ENCODE results near the gene KIF12. TPM values are rescaled to one million over a fixed set of nuclear protein-coding genes. Genes with fewer than 3 reads are reported as not detected.

KIF12 gene
- not detected for total RNA-seq

- peaks cover 4% of the 10 kb centered on the region for H3K9me3 Mint-ChIP-seq (ENCODE audit: low read depth)
- POLR2A ChIA-PET: no interaction called here
- CTCF ChIA-PET: interaction anchor here (0.6 to 1.0 kb wide), 2 partner anchors 76 to 191 kb away, joined by 3 to 6 read pairs; no protein-coding TSS in a partner anchor
- intact Hi-C loops (cut with DNase I, micrococcal nuclease): loop anchor here in 1 of 2 experiments (1.0 kb wide), 2 partner anchors 56 to 299 kb away; partner anchors contain the start of gene COL27A1
- no peaks in the 10 kb centered on the region for H3K4me1 Mint-ChIP-seq
- DNase-seq: no peak
- peaks cover 3% of the 10 kb centered on the region for H3K36me3 Mint-ChIP-seq (ENCODE audit: low read depth)
- no peak within 1 kb of the TSS for H3K27ac Mint-ChIP-seq
- H3K4me3 Mint-ChIP-seq: no peak within 1 kb of the TSS
- H3K27me3 Mint-ChIP-seq: peaks cover 37% of the 10 kb centered on the region
- ATAC-seq: no peak
Measured at GRCh38 chr9:114098936-114099668, at the start of gene KIF12. KIF12 (minus strand) TSS chr9:114099292; CDS start chr9:114099276, 16 bp downstream.

- DNase-seq (no peak), ATAC-seq (no peak)
- ChIA-PET CTCF (interaction anchor here (0.9 kb wide), 1 partner anchor 8 kb away, joined by 3 read pairs; no protein-coding TSS in a partner anchor), POLR2A (no interaction called here)
- no peak overlapping the region for H3K4me3 Mint-ChIP-seq
- H3K4me1 Mint-ChIP-seq: no peaks in the 10 kb centered on the region
- H3K27me3 Mint-ChIP-seq: peaks cover 26% of the 10 kb centered on the region
- H3K27ac Mint-ChIP-seq: no peak overlapping the region
- no peaks in the 10 kb centered on the region for H3K9me3 Mint-ChIP-seq (ENCODE audit: low read depth)
- no peaks in the 10 kb centered on the region for H3K36me3 Mint-ChIP-seq (ENCODE audit: low read depth)
- intact Hi-C loops (cut with DNase I, micrococcal nuclease): no loop called here
Measured at GRCh38 chr9:114146735-114147134, 47.6 kb upstream of the KIF12 start.

DNA sequence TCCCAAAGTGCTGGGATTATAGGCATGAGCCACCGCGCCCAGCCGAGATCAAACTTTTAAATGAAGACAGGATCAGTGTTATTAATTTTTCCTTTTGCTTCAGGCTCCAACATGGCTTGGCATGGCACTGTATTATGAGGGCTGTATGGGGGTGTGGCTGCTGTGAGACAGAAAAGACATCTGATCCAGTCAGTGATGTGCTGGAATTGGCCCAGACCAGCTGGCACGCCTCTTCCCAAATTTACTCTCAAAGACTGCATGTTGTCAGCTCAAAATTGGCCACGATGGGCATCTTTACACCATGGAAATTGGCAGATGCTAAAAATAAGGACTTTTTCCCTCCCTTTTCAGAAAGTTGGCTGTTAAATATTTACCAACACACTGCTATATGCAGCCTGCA is 44.1 kb upstream of the KIF12 start:
- Mint-ChIP-seq H3K36me3 (ENCODE audit: low read depth) (no peaks in the 10 kb centered on the region), H3K4me1 (no peaks in the 10 kb centered on the region), H3K27ac (no peak overlapping the region), H3K9me3 (ENCODE audit: low read depth) (no peaks in the 10 kb centered on the region), H3K27me3 (peaks cover 10% of the 10 kb centered on the region), H3K4me3 (no peak overlapping the region)
- POLR2A ChIA-PET: no interaction called here
- CTCF ChIA-PET: interaction anchor here (1.5 kb wide), 1 partner anchor 148 kb away, joined by 3 read pairs; no protein-coding TSS in a partner anchor
- DNase-seq (no peak), ATAC-seq (no peak)
- intact Hi-C loops (cut with DNase I, micrococcal nuclease): no loop called here

DNA sequence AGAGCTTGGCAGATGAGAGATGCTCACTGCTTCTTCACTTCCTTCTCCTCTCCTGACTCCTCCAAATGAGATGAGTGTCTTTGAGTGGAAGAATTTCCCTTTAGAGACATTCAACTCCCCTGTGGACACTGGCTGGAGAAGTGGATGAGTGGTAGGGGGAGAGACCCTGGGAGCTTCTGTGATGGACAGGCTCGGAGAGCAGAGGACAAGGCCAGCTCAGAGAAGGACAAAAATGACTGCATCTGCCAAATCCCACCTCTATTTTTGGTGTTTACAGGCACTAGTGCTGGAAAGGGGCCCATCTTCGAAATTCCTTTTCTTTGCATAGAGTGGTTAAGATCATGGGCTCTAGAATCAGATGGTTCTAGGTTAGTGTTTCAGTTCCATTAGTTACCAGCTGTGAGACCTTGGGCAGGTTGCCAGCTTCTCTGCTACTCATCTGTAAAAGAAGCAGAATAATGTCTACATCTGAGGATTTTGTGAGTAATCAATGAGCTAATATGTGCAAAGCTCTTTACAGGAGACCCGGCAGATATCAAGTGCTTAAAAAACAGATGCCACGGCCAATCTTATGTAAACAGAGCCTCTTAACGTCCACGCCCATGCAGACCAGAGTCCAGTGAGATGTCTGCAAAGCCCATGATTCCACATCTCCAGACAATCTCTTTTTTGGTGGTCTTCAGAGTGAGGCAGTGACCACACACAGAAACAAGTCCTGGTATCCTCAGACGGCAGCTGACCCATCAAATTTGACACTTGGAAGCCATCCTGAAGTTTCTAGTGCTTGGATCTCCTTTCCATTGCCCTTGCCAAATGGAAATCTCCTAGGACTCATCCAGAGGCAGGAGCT is 42.7 kb upstream of the KIF12 start:
- DNase-seq (no peak), ATAC-seq (no peak)
- Mint-ChIP-seq H3K9me3 (ENCODE audit: low read depth) (no peaks in the 10 kb centered on the region), H3K27ac (no peak overlapping the region), H3K27me3 (peaks cover 5% of the 10 kb centered on the region), H3K36me3 (ENCODE audit: low read depth) (no peaks in the 10 kb centered on the region), H3K4me1 (no peaks in the 10 kb centered on the region), H3K4me3 (no peak overlapping the region)
- POLR2A ChIA-PET: no interaction called here
- intact Hi-C loops (cut with DNase I, micrococcal nuclease): no loop called here
- CTCF ChIA-PET: interaction anchor here (0.7 to 2.6 kb wide), 7 partner anchors 9 to 334 kb away, joined by 3 to 8 read pairs (median 4); partner anchors contain the start of gene COL27A1

- intact Hi-C loops (cut with DNase I, micrococcal nuclease): no loop called here
- Mint-ChIP-seq H3K27me3 (peaks cover 3% of the 10 kb centered on the region), H3K36me3 (ENCODE audit: low read depth) (no peaks in the 10 kb centered on the region), H3K4me3 (no peak overlapping the region), H3K9me3 (ENCODE audit: low read depth) (no peaks in the 10 kb centered on the region), H3K27ac (no peak overlapping the region), H3K4me1 (no peaks in the 10 kb centered on the region)
- no peak for DNase-seq
- ChIA-PET CTCF (interaction anchor here (0.6 to 2.6 kb wide), 6 partner anchors 13 to 333 kb away, joined by 3 to 8 read pairs (median 4); partner anchors contain the start of gene COL27A1), POLR2A (interaction anchor here (0.5 kb wide), 1 partner anchor 212 kb away, joined by 4 read pairs; no protein-coding TSS in a partner anchor)
- no peak for ATAC-seq
Measured at GRCh38 chr9:114140850-114141249, 41.8 kb upstream of the KIF12 start.

- intact Hi-C loops (cut with DNase I, micrococcal nuclease): no loop called here
- no peak overlapping the region for H3K4me3 Mint-ChIP-seq
- ChIA-PET CTCF (interaction anchor here (0.6 to 2.6 kb wide), 6 partner anchors 13 to 332 kb away, joined by 3 to 8 read pairs (median 4); partner anchors contain the start of gene COL27A1), POLR2A (interaction anchor here (0.5 kb wide), 1 partner anchor 212 kb away, joined by 4 read pairs; no protein-coding TSS in a partner anchor)
- H3K27me3 Mint-ChIP-seq: peaks cover 6% of the 10 kb centered on the region
- H3K4me1 Mint-ChIP-seq: no peaks in the 10 kb centered on the region
- ATAC-seq (no peak), DNase-seq (no peak)
- H3K27ac Mint-ChIP-seq: no peak overlapping the region
- no peaks in the 10 kb centered on the region for H3K36me3 Mint-ChIP-seq (ENCODE audit: low read depth)
- no peaks in the 10 kb centered on the region for H3K9me3 Mint-ChIP-seq (ENCODE audit: low read depth)
Measured at GRCh38 chr9:114140401-114140800, 41.3 kb upstream of the KIF12 start.

DNA sequence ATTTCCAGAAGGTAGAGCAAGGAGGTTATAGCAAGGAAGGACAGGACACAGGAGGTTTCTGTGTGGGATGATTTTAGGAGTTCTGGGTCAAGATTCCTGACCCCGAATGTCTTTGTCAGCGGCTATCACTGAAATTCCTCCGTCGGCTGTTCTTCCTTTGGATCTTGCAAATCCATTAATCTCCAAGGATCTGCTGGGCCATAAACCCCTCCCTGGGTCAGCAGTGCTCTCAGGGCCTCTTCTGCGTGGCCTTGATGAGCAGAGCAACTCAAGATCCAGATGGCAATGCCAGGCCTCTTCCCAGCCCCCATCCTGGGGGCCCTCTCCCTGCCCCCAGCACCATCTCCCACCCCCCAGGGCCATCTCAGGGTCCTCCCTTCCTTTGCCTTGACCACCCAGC is 40.0 kb upstream of the KIF12 start:
- Mint-ChIP-seq H3K27ac (no peak overlapping the region), H3K4me1 (no peaks in the 10 kb centered on the region), H3K4me3 (no peak overlapping the region), H3K9me3 (ENCODE audit: low read depth) (no peaks in the 10 kb centered on the region), H3K36me3 (ENCODE audit: low read depth) (no peaks in the 10 kb centered on the region), H3K27me3 (peaks cover 9% of the 10 kb centered on the region)
- ChIA-PET CTCF (no interaction called here), POLR2A (no interaction called here)
- no peak for ATAC-seq
- DNase-seq: no peak
- intact Hi-C loops (cut with DNase I, micrococcal nuclease): no loop called here

GRCh38 chr9:114138552-114138971 is 39.5 kb upstream of the KIF12 start:
- no peaks in the 10 kb centered on the region for H3K36me3 Mint-ChIP-seq (ENCODE audit: low read depth)
- ChIA-PET CTCF (interaction anchor here (0.6 kb wide), 1 partner anchor 24 kb away, joined by 3 read pairs; no protein-coding TSS in a partner anchor), POLR2A (no interaction called here)
- peaks cover 7% of the 10 kb centered on the region for H3K27me3 Mint-ChIP-seq
- ATAC-seq: no peak
- no peak overlapping the region for H3K4me3 Mint-ChIP-seq
- DNase-seq: no peak
- no peak overlapping the region for H3K27ac Mint-ChIP-seq
- H3K4me1 Mint-ChIP-seq: no peaks in the 10 kb centered on the region
- H3K9me3 Mint-ChIP-seq (ENCODE audit: low read depth): no peaks in the 10 kb centered on the region
- intact Hi-C loops (cut with DNase I, micrococcal nuclease): no loop called here

- Mint-ChIP-seq H3K4me1 (no peaks in the 10 kb centered on the region), H3K36me3 (ENCODE audit: low read depth) (no peaks in the 10 kb centered on the region), H3K27me3 (peaks cover 6% of the 10 kb centered on the region), H3K27ac (no peak overlapping the region), H3K4me3 (no peak overlapping the region), H3K9me3 (ENCODE audit: low read depth) (no peaks in the 10 kb centered on the region)
- ChIA-PET CTCF (no interaction called here), POLR2A (no interaction called here)
- ATAC-seq (no peak), DNase-seq (no peak)
- intact Hi-C loops (cut with DNase I, micrococcal nuclease): no loop called here
Measured at GRCh38 chr9:114137831-114138230, 38.7 kb upstream of the KIF12 start.

DNA sequence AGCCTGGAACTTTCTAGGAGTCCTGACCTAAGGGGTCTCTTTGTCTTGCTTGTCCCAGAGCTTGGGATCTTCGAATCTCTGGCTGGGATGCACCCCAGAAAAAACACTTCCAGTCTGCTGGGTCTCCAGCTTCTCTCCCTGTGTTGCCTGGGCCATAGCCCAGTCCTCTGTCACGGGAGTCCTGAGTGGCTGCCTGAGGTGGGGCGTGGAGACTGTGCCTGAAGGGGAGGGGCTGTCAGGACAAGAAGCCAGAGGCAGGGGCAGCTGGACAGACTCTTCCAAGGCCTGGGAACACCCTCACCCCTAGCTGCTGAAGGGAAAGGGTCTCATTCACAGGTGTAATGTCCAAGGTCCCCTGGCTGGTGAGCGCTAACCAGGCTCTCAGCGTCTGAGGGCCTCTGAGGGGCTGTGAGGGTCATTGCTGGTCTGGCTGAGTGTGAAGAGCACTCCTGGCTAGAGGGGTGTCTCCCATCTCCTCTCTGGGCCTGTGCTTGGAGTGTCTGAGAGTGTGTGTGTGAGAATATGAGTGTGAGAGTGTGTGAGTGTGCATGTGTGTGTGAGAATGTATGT is 35.8 kb upstream of the KIF12 start:
- Mint-ChIP-seq H3K27me3 (peaks cover 8% of the 10 kb centered on the region), H3K4me1 (no peaks in the 10 kb centered on the region), H3K27ac (no peak overlapping the region), H3K9me3 (ENCODE audit: low read depth) (no peaks in the 10 kb centered on the region), H3K4me3 (no peak overlapping the region), H3K36me3 (ENCODE audit: low read depth) (no peaks in the 10 kb centered on the region)
- DNase-seq (no peak), ATAC-seq (no peak)
- intact Hi-C loops (cut with DNase I, micrococcal nuclease): no loop called here
- ChIA-PET POLR2A (no interaction called here), CTCF (interaction anchor here (0.6 to 1.5 kb wide), 3 partner anchors 8 to 18 kb away, joined by 3 to 4 read pairs (median 3); no protein-coding TSS in a partner anchor)

DNA sequence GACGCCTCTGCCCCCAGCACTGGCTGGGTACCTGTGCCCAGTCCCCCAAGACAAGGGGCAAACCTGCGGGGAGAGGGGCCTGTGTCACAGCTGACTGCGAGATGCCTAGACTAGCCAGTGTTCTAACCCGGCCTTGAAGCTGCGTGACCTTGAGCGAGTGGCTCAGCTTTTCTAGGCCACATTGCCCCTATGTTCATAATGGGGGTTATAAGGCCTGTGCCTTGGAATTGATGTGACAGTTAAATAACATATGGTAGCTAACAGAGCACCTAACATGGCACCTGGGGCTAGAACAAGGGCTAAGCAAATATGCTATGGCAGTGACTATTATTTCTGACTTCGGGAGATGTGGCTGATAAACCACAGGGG is 33.4 kb upstream of the KIF12 start:
- H3K27ac Mint-ChIP-seq: no peak overlapping the region
- DNase-seq: no peak
- no peaks in the 10 kb centered on the region for H3K36me3 Mint-ChIP-seq (ENCODE audit: low read depth)
- CTCF ChIA-PET: interaction anchor here (1.0 kb wide), 1 partner anchor 9 kb away, joined by 3 read pairs; no protein-coding TSS in a partner anchor
- intact Hi-C loops (cut with DNase I, micrococcal nuclease): no loop called here
- H3K27me3 Mint-ChIP-seq: peaks cover 8% of the 10 kb centered on the region
- no peaks in the 10 kb centered on the region for H3K4me1 Mint-ChIP-seq
- H3K4me3 Mint-ChIP-seq: no peak overlapping the region
- no peaks in the 10 kb centered on the region for H3K9me3 Mint-ChIP-seq (ENCODE audit: low read depth)
- no peak for ATAC-seq
- POLR2A ChIA-PET: no interaction called here

Measured in activated CD4-positive, alpha-beta T cell treated with anti-CD3 and anti-CD28 coated beads for 36 hours (primary cell).